ENCODE data around the gene ZIK1. TPM values are rescaled to one million over a fixed set of nuclear protein-coding genes. Genes with fewer than 3 reads are reported as not detected.

The ZIK1 gene
- total RNA-seq, 1 donor from 2014 or later, result 9.3 TPM

DNA sequence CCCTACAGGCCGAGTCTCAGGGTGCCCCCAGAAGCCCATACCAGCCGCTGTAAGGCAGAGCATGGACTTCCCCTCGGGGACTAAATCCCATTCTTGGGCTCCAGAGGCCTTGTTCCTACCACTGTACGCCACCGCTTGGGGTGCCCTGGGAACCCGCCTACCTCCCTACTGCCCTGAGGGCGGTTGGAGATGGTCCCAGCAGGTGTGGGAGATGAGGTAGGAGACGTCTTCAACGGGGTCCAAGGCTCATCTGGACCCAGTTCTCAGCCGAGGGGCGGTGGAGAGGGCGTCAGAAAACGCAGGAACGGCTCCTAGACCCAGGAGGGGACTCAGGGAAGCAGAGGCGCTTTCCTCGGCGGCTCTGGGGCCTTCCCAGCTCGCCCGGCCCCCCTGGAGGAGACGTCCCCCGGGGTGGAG lies 833 bp upstream of the ZIK1 start:
- Histone ChIP-seq H3K27me3 (ENCODE audit: control insufficient read depth, insufficient read depth, low read length) (no peaks in the 10 kb centered on the region), H3K4me3 (ENCODE audit: low read depth, low read length) (no peak overlapping the region), H3K36me3 (ENCODE audit: control insufficient read depth, insufficient read depth, low read length) (no peaks in the 10 kb centered on the region)
- TF ChIP-seq, protein P1, sequence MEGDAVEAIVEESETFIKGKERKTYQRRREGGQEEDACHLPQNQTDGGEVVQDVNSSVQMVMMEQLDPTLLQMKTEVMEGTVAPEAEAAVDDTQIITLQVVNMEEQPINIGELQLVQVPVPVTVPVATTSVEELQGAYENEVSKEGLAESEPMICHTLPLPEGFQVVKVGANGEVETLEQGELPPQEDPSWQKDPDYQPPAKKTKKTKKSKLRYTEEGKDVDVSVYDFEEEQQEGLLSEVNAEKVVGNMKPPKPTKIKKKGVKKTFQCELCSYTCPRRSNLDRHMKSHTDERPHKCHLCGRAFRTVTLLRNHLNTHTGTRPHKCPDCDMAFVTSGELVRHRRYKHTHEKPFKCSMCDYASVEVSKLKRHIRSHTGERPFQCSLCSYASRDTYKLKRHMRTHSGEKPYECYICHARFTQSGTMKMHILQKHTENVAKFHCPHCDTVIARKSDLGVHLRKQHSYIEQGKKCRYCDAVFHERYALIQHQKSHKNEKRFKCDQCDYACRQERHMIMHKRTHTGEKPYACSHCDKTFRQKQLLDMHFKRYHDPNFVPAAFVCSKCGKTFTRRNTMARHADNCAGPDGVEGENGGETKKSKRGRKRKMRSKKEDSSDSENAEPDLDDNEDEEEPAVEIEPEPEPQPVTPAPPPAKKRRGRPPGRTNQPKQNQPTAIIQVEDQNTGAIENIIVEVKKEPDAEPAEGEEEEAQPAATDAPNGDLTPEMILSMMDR (IDR thresholded peaks at IDR 0.05; ENCODE audit: insufficient read depth, low read length, poor library complexity, severe bottlenecking), result no peak
- DNase-seq (ENCODE audit: low read depth), result no peak

DNA sequence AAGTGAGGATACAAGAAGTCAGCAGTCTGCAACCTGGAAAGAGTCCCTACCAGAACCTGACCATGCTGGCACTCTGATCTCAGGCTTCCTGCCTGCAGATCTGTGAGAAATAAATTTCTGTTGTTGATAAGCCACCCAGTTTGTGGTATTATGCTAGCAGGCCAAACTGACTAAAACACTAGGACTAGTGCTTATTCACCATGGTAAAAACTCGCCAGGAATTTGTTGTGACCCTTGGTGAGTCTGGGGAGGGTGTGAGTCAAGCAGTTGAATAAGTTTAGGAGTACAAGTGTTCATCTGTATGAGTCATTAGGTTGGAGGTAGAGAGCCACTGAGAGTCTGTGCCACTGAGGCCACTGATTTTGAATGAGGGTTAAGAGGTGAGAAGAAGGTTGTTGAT lies 3.6 kb downstream of the ZIK1 start:
- H3K27me3 ChIP-seq (ENCODE audit: control insufficient read depth, insufficient read depth, low read length), result no peaks in the 10 kb centered on the region
- H3K36me3 ChIP-seq (ENCODE audit: control insufficient read depth, insufficient read depth, low read length), result peaks cover 5% of the 10 kb centered on the region
- DNase-seq (ENCODE audit: low read depth), result no peak
- TF ChIP-seq, protein P1 (IDR thresholded peaks at IDR 0.05; ENCODE audit: insufficient read depth, low read length, poor library complexity, severe bottlenecking), result no peak
- no peak overlapping the region for H3K4me3 ChIP-seq (ENCODE audit: low read depth, low read length)

- no peak for DNase-seq (ENCODE audit: low read depth)
- no peaks in the 10 kb centered on the region for H3K36me3 ChIP-seq (ENCODE audit: control insufficient read depth, insufficient read depth, low read length)
- TF ChIP-seq, protein P1 (IDR thresholded peaks at IDR 0.05; ENCODE audit: insufficient read depth, low read length, poor library complexity, severe bottlenecking), result no peak
- peak overlapping the region; percentile 69 for H3K4me3 ChIP-seq (ENCODE audit: low read depth, low read length)
- no peaks in the 10 kb centered on the region for H3K27me3 ChIP-seq (ENCODE audit: control insufficient read depth, insufficient read depth, low read length)
These were observed 15.4 kb downstream of the ZIK1 start for GRCh38 chr19:57599377-57599760.

GRCh38 chr19:57599761-57600383 lies 15.9 kb downstream of the ZIK1 start, which contains the start of gene ZNF530:
ZNF530 (plus strand) TSS chr19:57599885; CDS start chr19:57604346, 4,461 bp downstream.
- DNase-seq (ENCODE audit: low read depth), result peak; percentile 65
- TF ChIP-seq, protein P1 (IDR thresholded peaks at IDR 0.05; ENCODE audit: insufficient read depth, low read length, poor library complexity, severe bottlenecking), result no peak
- Histone ChIP-seq H3K27me3 (ENCODE audit: control insufficient read depth, insufficient read depth, low read length) (no peaks in the 10 kb centered on the region), H3K36me3 (ENCODE audit: control insufficient read depth, insufficient read depth, low read length) (no peaks in the 10 kb centered on the region), H3K4me3 (ENCODE audit: low read depth, low read length) (peak within 1 kb of the TSS; percentile 69)

GRCh38 chr19:57606931-57607330 lies 23.0 kb downstream of the ZIK1 start:
- H3K4me3 ChIP-seq (ENCODE audit: low read depth, low read length), result no peak overlapping the region
- peaks cover 1% of the 10 kb centered on the region for H3K36me3 ChIP-seq (ENCODE audit: control insufficient read depth, insufficient read depth, low read length)
- no peak for DNase-seq (ENCODE audit: low read depth)
- TF ChIP-seq, protein P1 (IDR thresholded peaks at IDR 0.05; ENCODE audit: insufficient read depth, low read length, poor library complexity, severe bottlenecking), result no peak
- no peaks in the 10 kb centered on the region for H3K27me3 ChIP-seq (ENCODE audit: control insufficient read depth, insufficient read depth, low read length)

- TF ChIP-seq, protein P1 (IDR thresholded peaks at IDR 0.05; ENCODE audit: insufficient read depth, low read length, poor library complexity, severe bottlenecking), result no peak
- no peak for DNase-seq (ENCODE audit: low read depth)
- H3K27me3 ChIP-seq (ENCODE audit: control insufficient read depth, insufficient read depth, low read length), result no peaks in the 10 kb centered on the region
- peaks cover 1% of the 10 kb centered on the region for H3K36me3 ChIP-seq (ENCODE audit: control insufficient read depth, insufficient read depth, low read length)
- no peak overlapping the region for H3K4me3 ChIP-seq (ENCODE audit: low read depth, low read length)
These were observed 27.2 kb downstream of the ZIK1 start for GRCh38 chr19:57611113-57611512.

Data from kidney epithelial cell (primary cell).